GM18517 (cell line): ENCODE results near the gene PAPSS1.
"Not testable (repeated sequence)": the region's sequence is repeated elsewhere in the genome, so short reads cannot be mapped to it uniquely, and the experiment has no call there.

Experiments used
- ATAC-seq: cut with Tn5 transposase; IDR thresholded peaks from one replicate; pipeline ENCODE4 v1.9.1; 2021; ENCODE audit warnings: mild to moderate bottlenecking, moderate library complexity; ENCODE audit not compliant: unreplicated experiment

Gene PAPSS1

DNA sequence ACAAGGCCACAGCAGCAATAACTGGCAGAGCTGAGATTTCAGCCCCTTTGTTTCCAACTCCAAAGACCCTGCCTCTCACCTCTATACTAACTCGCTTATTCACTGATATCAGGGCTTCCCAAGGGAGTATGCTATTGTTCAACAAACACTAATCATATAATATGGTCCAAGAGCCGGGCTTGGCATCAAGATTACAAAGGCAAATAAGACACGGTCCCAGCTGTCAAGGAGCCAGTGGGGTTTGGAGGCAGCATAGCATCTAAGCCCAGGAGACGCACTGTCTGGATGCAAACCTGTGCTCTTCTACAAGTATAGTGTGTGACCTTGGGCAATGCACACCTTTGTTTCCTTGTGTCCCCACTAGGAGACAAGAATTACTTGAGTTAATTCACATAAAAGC lies 28.7 kb downstream of the PAPSS1 start:
- no peak for ATAC-seq

GRCh38 chr4:107689912-107690587 lies 30.0 kb downstream of the PAPSS1 start:
- no peak for ATAC-seq

DNA sequence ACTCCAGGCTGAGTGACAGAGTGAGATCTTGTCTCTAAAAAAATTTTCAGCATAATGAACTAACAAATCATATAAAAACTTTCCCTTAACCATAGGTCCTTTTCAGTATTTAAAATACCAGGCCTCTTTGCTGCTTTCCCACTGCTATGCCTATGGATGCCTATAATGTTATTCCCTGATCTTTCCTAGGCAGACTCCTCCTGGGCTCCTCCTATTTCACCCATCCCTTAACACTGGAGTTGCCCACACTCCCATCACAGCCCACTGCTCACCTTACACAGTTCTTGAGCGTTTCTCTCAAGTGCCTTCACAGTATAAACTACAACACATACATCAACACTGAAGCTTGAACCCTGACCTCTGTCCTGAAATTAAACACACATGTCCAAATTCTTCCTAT lies 31.6 kb downstream of the PAPSS1 start:
- no peak for ATAC-seq

DNA sequence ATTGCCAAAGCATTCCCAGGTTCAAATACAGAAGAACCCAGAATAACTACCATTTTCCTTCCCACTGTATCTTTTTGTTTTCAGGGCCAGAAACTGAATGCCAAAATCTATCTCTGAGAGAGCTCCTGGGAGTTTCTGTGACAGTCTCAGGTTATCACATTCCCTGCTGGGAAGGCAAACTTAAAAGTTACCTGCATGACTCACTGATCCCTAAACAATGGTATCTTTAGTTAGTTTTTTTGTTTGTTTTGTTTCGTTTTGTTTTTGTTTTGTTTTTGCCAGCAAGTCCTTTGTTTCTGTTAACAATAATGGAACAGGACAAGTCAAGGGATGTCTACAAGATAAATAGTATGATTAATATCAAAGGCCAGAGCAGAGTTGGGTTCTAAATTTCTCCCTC lies 34.3 kb downstream of the PAPSS1 start:
- no peak for ATAC-seq

DNA sequence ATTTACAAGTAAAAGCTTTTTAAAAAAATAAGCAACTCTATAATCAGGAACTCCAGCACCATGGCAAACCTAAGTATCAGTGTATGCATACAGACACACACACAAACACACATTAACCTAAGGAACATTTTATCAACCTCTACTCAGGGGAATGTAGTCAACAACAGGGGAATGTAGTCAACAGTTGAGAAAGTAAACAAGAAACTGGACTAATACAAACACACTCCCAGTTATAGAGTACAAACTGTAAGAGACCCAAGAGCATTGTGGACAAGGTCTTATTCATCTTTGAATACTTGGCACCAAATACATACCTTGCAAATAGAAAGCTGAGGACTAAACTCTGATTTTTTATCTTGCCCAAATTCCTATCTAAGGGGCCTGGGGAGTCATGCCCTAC lies 36.2 kb downstream of the PAPSS1 start:
- no peak for ATAC-seq

DNA sequence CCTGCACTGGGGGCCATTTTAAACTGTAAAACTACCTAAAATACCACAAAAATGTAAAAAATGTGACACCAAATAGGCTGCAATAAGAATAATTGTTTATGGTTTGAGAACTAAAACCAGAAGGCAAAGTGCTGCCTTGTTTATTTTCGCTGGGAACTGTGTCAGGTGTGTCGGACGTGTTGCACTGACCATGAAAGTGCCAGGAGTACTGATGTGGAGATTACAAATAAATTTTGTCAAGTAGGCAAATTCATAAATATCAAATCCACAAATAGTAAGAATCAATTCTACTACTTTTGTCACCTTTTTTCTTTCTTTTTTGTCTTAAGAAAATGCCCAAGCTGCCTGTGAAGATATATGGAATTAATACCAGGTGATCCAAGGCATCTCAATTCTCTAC lies 37.7 kb downstream of the PAPSS1 start:
- ATAC-seq = no peak

- no peak for ATAC-seq
Observed at GRCh38 chr4:107669068-107669467, 51.0 kb downstream of the PAPSS1 start.

DNA sequence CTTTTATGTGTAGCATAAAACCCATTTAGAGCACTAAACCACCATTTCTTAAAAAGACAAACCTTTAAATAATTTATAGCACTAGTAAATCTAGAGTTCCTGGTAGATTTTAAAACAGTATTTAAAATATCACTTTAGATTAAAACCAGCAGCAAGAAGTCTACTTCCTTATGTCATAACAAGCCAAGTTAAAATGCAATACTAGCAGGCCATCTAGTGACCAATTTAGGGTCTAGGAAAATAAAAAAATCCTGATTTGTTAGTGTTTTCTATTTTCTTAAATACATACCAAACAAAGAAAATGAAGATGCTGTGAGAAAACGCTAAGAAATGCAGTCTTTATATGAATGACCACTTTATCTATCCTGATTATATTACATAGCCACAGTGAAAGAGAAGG lies 53.9 kb downstream of the PAPSS1 start:
- ATAC-seq = no peak

- ATAC-seq = no peak
Observed at GRCh38 chr4:107665001-107665400, 55.0 kb downstream of the PAPSS1 start.

DNA sequence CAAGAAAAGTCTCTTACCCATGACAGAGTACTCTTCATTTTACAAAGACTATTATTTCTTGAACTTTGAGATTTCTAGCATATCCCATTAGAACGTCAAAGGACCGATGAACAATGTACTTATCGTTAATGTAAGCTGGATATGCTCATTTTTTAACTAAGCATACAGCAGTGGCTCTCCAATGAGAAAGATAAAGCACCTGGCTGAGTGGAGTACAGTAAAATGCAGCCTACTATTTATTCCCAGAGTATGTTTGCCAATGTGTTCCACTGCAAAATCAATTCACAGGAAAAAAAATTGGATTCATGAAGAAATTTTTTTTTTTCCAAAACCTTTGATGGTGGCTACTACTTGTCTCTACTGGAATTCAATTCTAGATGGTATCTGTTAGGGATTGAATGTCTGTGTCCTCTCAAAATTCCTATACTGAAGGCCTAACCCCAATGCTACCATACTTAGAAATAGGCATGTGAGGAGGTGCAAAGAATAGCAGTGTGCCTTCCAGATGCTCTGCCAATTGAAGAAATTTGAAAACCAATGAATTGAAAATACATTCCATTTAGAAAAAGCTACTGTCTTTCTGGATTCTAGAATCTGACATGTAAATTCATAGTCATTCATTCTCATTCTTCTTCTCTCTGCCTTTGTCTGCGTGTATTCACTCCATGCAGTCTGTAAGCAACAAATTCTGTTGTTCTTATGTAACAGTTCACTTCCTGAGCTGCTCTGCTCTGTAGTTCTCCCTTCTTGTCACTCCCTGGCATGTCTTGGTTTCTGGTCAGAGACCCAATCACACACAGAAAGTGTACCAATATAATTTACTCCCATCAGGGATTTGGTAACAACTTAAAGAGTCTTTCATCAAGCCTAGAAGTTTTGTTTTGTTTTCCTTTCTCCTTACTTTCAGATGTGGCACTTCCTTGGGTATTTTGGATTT lies 61.4 kb downstream of the PAPSS1 start:
- ATAC-seq = no peak

DNA sequence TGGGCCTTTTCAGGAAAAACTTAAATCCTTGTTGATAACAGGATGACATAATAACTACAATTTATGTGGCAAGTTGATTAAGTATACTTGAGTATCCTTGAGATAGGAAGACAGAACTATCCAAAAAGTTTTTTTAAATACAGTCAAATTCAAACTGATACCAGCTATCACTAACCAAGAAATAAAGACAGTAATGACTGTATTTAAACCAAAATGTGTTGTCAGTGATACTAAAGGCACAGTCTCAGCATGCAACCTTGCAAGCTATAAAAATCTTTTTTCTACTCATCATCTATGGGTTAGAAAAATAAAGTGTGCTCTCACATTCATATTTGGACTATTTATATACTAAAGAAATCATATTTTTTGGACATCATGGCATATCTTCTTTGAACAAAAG lies 64.7 kb downstream of the PAPSS1 start:
- no peak for ATAC-seq

GRCh38 chr4:107654694-107655093 lies 65.3 kb downstream of the PAPSS1 start:
- ATAC-seq = no peak

GRCh38 chr4:107651408-107651807 lies 68.6 kb downstream of the PAPSS1 start:
- ATAC-seq = not testable (repeated sequence)

DNA sequence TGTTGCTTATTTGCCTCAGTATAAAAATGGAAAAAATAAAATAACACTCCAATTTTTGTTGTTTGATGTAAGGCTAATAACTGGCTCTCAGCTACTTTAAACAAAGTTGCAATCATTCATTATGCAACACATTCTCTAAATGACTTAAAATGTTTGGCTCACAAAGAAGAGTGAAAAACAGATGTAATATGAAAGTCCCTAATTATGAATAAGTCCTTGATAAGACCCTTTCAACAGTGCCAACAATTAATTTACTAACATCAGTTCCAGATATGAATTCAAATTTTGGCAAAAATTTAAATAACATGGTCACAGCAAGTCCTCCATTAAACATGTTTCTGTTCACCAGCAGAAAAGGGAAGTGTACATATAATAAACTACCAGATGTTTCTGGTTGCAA lies 69.8 kb downstream of the PAPSS1 start:
- ATAC-seq = no peak

DNA sequence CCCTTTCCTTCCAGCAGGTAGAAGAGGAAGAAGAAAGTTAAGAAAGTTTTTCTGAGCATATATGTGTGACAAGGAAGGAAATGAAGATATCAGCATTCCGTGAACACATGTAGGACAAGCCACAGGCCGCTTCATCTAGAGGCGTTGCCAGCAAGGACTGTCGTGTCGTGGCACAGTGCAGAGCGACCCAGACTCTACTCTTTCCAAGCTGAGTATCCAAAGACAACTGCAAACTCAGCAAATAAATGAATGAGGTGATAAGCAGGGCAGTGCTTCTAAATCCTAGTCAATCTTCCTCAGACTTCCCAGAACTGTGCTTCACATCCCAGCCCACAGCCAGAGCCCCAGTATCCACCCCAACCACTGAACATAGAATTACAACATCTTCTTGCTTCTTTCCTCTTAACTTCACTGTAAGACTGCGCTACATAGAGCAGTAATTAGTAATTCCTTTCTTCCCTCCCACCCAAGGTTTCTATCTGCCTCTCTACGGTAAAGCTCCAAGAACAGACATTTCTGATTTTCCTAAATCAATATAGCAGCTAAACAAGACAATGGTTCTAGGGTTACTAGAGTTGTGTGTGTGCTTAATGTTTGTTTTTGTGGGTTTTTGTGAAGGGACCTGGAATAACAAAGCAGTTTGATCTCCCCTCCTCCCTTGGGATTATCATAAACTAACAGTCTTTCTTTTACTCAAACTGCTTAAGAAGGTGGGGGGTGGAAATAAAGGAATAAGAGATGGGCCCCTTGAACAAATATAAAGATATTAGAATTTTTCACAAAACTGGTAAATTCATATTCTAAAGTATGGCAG lies 71.6 kb downstream of the PAPSS1 start:
- no peak for ATAC-seq

- ATAC-seq = no peak
Observed at GRCh38 chr4:107647591-107647990, 72.4 kb downstream of the PAPSS1 start.

GRCh38 chr4:107645604-107646003 lies 74.4 kb downstream of the PAPSS1 start:
- no peak for ATAC-seq

- no peak for ATAC-seq
Observed at GRCh38 chr4:107643021-107643420, 77.0 kb downstream of the PAPSS1 start.

DNA sequence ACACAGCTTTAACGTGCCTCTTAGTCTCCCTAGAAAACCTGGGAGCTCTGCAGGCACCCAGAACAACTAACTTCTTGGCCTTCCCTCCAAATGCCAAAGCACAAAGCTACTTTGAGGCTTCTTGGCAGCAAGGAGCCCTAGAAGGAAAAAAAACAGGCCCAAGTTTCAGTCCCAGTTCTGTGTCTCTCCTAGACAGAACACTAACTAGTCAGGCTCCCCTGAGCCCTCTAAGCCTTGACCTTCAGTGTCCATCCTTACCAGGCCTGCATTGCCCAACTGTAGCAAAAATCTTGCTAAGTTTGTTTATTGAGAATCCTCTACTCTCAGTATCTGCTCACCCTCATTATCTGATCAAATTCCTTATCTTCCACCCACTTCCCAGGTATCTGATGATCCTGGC lies 79.2 kb downstream of the PAPSS1 start:
- ATAC-seq = no peak

GRCh38 chr4:107640197-107640596 lies 79.8 kb downstream of the PAPSS1 start:
- ATAC-seq = no peak

DNA sequence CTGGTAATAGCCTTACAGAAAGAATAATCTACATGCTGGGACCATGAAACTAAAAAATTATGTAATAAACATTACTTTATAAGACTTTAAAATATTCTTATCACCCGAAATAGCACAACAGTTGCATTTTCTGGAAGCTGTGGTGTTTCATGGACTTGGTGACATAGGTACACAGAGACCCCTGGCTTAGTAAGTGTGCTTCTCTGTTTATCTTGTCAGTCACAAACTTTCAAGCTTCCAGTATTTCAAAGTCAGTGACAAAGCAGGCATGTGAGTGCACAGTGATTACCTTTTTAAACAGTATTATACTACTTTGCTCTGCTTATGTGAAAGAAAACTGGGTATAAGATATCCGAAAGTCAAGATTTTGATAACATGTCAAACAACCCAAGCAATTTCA lies 84.3 kb downstream of the PAPSS1 start:
- ATAC-seq = no peak
